Renal pelvis (tissue), 4 donors: ENCODE results near the gene CHST13. TPM values are rescaled to one million over a fixed set of nuclear protein-coding genes. Genes with fewer than 3 reads are reported as not detected.

Source experiments
- DNase-seq: peaks from one replicate; pipeline ENCODE4 v3.0.0-alpha.2; 2013
- polyA plus RNA-seq, 3 donors: library from polyadenylated mRNA; unstranded; fragments of 120-200 nt; gene quantifications; one replicate each; pipeline ENCODE4 v1.2.1, GENCODE V29; 2013; ENCODE audit not compliant: insufficient read length in 3 of 3

Gene CHST13
- polyA plus RNA-seq, 3 donors = 7.4 to 11.0 (median 8.1) TPM

DNA sequence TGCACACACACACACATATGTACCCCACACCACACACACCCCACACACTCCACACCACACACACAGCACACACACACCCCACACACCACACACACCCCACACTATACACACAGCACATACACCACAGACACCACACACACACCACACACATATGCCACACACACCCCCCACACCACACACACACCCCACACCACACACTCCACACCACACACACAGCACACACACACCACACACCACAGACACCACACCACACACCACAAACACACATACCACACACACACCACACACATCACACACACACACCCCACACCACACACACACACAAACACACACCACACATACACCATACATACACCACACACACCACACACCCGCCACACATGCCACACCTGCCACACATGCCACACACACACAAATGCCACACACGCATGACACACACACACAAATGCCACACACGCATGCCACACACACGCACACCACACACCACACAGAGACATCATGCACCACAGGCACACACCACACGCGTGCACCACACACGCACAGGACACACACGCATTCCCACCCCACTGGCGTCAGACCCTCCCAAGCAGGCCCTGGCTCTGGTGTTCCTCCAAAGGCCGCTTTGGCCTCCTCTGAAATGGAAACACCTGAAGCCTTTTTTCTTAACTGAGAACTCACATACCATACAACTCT is 15.7 kb downstream of the CHST13 start:
- DNase-seq = no peak

DNA sequence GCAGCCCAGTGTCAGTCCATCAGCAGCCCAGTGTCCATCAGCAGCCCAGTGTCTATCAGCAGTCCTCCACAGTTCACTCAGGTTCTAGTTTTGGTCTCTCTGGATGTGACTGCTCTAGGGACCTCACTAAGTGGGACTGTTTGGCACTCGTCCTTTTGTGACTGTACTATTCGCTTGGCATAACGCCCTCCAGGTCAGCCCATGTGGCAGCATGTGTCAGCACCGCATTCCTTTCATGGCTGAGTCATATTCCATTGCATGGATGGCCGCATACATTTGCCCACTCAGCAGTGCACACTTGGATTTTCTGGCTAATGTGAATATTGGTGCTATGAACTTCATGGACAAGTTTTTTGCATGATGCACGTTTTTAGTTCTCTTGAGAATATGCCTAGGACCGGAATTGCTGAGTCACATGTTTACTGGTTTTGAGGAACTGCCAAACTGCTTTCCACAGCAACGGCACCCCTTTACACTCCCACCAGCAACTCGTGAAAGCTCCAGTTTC is 16.4 kb downstream of the CHST13 start:
- DNase-seq = no peak

DNA sequence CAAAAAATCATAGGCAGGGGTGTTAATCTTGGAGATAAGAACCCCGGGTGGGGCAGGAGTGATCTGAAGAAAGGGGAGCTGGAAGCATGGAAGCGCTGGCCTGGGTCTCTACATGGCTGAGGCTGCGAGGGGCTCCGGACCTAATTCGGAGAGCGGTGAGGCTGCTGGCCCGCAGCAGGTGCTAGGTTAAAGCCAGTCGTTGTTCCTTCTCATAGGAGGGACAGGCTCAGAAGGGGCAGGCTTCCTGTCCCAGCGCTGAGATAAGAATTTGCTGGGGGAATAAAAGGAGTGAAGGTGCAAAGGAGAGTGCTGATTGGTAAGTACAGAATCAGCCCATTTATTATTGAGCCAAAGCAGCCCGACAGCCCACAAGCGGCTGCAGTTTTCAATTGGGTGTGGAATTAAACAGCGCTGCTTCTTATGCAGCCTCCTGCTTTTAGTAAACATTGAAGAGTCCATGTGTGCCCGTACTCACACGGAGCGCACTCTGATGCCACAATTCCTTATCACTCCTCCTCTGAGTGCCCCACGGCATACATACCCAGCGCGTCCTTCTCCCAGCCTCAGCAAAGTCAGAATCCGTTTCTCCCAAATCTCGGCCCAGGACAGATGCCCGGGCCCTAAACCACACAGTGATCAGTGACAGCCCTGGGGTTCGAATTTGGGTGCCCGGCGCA is 17.1 kb downstream of the CHST13 start:
- no peak for DNase-seq

DNA sequence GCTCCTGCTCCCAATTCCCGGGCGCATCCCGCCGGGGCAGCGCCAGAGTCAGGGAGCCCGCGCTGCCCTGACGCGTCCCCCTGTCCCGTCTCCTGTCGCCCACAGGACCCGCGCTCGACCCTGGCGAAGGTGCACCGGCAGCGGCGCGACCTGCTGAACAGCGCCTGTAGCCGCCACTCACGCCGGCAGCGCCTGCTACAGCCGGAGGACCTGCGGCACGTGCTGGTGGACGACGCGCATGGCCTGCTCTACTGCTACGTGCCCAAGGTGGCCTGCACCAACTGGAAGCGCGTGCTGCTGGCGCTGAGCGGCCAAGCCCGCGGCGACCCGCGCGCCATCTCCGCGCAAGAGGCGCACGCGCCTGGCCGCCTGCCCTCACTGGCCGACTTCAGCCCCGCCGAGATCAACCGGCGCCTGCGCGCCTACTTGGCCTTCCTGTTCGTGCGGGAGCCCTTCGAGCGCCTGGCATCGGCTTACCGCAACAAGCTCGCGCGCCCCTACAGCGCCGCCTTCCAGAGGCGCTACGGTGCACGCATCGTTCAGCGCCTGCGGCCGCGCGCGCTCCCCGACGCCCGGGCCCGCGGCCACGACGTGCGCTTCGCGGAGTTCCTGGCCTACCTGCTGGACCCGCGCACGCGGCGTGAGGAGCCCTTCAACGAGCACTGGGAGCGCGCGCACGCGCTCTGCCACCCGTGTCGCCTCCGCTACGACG is 17.8 kb downstream of the CHST13 start:
- DNase-seq = no peak

DNA sequence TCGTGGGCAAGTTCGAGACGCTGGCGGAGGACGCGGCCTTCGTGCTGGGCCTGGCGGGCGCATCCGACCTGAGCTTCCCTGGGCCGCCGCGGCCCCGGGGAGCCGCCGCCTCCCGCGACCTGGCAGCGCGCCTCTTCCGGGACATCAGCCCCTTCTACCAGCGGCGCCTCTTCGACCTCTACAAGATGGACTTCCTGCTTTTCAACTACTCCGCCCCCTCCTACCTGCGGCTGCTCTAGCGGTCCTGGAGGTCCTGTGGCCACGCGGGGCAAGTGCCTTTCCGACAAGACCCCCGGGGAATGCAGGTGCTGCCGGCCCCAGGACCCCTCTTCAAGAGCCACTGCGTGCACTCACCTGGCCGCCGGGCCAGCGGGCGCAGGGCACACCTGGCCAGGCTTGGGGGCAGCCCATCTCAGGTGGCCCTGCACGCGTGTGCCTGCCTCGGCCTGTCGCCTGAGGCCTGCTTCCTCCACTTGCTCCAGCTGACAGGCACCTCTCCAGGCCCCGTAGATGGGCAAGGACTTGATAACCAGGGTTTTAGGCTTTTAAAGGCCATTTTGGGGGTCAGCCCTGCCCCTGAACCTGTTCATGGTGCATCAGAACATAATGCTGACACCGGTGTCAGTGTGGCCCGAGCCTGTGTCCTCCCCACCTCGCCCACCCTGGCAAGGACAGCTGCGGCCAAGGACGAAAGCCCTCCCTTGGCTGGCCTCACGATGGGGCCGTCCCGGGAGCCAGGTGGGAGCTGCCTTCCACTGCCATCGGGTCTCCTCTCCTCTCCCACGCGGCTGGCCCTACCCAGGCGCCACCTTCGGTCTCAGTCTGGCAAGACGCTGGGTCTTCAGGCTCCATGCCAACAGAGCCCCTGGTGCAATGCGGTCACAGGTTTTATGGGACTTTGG is 18.6 kb downstream of the CHST13 start:
- DNase-seq = no peak

DNA sequence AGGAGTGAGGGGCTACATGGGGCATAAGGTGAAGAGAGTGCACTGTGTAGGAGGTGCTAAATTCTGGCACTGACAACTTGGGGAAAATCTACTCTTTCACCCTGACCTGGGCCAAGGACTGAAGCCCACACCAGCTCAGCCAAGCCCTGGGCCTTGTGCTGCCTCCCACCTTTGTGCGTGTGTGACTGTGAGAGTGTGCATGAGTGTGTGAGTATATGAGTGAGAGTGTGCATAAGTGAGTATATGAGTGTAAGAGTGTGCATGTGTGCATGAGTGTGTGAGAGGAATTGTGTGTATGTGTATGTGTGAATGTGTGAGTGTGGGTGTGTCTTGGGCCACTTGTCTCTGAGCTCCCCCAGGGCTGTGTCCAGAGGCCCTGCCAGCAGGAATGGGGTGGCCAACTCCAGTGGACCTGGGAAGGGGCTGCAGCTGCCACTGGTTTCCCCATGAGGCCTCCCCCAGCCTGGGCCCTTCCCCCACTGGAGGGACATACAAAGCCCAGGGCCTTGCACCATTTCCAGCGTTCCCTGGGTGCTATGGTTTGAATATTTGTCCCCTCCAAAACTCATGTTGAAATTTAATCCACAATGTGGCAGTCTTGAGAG is 19.6 kb downstream of the CHST13 start:
- DNase-seq = no peak

DNA sequence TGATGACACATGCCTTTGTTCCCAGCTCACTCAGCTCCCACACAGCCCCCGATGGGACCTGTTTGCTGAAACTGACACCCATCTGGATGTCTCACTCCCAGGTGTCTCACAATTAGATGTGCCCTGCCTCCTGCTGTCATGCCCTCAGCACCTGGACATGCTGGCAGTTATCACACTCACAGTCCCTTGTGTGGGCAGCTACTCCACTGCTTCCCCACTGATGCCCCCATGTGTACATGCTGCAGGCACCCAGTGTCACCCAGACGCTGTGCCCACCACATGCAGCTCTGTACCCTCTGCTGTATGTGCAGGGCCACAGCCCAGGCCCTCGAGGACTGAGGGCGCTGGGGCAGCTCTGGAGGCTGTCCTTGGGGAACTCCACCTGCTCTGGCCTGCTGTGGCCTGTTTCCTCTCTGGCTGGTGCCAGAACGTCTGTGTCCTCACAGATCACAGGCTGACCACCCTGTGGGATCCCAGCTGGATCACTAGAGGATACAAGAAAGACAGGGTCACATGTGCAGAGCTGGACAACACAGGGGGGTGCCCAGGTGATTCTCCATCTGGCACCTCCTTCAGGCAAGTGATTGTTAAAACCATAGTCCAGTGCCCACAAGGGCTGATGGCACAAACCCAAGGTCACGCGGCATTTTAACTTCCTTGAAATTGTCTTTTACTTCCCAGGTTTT is 20.8 kb downstream of the CHST13 start:
- DNase-seq = no peak

DNA sequence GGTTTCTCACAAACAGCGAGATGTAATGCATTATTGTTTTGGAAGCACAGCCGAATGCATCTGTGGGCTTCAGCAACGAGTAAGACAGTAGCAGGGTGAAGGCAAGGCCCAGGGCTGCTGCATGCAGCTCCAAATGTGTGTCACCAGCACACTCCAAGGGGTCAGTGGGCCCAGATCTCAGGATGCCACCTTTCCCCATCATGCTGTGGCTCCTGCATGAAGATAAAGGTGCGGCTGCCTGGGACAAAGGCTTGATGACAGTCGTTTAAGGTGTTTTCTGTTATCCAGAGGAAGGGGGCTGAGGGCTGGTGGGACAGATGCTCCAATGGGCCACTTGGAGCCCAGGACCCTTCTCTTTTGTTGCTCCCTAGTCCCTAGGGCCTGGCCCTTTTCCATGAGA is 21.6 kb downstream of the CHST13 start:
- no peak for DNase-seq

DNA sequence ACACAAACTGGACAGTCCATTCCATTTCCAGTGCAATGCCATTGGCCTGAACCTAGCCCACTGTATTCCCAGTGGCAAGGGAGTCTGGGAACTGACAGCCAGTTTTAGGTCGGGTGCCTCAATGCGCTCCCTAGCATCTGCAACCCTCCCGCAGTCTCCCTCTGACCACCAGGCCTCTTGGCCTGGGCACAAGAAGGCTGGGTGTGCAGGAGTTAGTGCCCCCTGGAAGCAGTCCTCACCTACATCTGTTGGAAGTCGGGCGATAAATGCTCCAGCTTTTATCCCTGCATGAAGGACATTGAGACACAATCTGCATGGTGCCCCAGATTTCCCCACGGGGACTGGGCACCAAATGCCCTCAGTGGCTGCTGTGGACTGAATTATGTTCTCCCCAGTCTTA is 22.1 kb downstream of the CHST13 start:
- DNase-seq = no peak

DNA sequence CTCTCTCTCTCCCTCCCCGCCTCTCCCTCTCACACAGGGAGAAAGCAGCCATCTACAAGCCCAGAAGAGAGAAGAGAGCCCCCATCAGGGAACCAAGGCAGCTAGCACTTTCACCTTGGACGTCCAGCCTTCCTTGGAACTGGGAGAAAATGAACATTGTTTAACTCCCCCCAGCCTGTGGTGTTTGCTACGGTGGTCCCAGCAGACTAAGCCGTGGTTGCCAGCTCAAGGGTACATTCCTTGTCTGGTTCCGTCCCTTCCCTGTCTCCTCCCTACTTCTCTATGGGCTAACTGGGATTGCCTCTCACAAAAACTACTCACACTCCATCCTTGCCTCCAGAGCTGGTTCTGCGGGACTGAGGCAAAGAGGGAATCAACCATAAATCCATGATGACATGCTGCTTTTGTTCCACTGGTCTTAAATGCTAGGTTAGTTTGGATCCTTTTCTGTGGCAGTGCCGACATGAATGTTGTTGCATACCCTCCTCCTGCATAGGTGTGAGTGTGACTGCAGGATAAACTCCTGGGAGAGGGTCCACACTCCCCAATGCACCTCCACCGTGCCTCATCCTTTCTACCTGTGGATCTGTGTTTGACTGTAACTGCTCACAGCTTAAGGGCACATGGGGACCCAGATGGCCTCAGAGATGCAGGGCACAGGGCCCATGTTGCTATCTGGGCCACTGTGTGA is 22.7 kb downstream of the CHST13 start:
- DNase-seq = no peak

DNA sequence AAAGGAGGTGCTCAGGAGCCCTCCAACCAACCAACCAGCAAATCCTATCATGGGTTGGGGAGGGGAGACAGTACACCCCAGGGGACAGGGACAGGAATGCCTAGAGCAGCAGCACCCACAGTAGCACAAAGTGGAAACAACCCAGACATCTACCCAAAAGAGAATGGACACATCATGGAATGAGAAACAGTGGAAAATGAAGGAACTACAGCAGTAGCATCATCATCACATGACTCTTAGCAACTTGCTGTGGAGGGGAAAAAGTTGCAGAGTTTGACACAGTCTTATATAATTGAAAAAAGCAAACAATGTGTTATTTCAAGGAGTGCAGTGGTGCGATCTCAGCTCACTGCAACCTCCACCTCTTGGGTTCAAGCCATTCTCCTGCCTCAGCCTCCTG is 23.8 kb downstream of the CHST13 start:
- DNase-seq = no peak

DNA sequence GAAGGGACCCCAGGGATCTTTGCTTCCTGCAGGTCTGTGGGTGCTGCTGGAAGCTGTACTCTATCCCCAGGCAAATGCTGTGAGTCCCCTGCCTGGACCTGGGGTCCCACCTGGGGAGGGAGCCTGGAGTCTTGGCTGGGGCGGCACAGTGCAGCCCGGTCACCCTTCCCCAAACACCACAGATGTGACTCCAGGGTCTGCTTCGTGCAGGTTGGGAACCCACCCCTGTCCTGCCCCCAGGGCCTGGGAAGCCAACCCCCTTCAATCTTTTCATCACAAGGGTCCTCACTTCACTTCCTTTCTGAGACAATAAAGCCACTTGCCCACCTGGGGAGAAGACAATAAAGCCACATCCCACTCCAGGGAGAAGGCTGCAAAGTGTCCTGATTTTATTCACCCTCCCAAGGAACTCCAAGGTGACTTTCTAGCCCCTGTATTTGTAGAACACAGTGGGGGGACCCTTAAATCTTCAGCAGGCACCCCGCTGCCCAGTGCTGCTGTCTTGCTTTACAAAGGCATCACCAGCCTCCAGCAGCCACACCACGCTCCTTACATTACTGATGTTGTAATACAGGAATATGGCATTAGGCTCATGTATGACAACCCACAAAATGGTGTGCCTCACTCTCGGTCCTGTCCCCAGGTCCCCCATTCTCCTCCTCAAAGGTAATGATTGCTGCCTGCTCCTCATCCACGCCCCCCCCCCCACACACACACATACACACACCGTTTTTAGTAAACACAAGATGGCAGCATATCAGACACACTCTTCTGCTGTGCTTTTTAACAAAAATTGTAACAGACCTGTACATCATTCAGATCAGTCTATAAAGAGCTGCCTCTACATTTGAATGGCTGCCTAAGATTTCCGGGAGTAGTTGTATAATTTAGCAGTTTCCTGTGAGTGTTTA is 24.9 kb downstream of the CHST13 start:
- DNase-seq = no peak

DNA sequence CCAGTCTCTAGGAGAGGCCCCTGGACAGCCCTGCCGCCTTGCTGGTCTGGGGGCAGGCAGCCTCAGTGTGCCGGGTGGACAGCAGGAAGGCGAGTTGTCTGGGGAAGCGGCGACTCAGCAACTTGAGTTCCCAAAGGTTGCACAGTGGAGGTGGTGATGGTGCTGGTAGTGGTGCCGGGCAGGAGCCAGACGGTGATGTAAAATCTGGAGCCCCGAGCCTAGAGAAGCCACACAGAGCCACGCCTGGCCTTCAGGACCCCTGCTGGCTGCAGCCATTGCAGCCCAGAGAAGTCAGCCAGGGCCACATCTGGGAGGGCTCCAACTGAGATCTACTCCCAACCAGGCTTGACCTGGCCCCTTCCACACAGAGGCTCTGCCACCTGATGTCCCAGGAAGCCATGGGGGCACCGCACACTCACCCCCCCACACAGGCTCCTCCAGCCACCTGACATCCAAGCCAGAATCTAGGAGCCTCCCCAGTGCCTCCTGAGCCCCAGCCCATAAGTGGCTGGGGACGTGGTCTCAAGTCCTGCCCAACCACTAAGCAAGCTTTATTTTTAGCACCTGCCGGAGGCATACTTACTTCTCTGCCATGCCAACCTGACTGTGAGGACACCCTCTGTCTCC is 26.0 kb downstream of the CHST13 start:
- no peak for DNase-seq

DNA sequence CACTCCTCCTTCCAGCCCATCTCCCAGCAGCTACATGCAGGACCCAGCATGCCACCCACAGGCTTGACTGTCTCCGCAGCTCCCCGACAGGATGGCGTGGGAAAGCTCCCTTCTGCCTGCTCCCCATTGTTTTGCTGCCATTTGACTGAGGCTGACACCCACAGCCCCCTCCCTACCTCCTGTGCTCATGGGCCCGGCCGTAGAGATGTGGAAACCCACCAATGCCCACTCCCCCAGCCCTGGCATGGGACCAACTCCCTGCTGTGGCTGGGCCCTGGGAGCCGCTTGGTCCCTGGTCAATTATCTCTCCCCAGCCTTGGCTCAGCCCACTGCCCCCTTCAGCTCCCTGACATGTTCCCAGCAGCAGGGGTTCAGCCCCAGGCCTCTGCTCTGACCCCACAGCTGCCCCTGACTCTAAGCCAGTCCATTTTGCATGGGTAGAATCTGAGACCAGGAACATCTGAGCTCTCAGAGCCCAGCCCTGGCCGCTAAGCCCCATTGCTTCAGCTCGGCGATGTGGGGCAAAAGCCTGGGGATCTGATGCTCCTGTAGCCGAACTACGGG is 26.6 kb downstream of the CHST13 start:
- no peak for DNase-seq

DNA sequence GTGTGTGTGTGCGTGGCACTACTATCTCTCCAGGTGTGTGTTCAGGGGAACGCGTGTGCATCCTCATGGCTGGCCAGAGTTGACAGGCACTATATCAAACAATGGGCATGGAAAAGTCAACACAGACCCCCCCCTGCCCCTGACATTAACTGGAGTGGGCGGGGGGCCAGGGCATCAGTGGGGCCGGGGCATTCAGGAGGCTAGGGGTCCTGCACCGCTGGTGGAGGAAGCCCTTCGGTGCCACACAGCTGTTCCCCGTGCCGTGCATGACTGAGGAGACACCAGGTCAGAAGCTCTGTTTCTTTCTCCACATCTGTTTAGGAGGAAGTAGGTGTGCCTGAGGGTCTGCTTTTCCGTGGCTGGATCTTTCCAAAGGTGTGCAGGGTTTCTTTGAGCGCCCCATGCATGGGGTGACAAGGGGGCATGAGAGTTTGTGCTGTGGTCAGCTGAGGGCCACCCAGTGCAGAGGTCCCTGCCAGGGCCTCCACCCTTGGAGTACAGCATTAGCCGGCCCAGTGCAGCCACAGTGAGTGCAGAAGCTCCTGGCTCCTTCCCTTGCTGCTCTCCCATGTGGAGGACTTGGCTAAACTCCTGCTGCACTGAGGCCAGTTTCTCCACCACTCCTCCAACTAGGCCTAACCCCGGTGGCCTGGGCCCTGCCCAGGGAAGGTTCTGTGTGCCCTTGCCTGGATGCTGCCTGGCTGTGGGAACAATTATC is 27.3 kb downstream of the CHST13 start:
- DNase-seq = no peak

DNA sequence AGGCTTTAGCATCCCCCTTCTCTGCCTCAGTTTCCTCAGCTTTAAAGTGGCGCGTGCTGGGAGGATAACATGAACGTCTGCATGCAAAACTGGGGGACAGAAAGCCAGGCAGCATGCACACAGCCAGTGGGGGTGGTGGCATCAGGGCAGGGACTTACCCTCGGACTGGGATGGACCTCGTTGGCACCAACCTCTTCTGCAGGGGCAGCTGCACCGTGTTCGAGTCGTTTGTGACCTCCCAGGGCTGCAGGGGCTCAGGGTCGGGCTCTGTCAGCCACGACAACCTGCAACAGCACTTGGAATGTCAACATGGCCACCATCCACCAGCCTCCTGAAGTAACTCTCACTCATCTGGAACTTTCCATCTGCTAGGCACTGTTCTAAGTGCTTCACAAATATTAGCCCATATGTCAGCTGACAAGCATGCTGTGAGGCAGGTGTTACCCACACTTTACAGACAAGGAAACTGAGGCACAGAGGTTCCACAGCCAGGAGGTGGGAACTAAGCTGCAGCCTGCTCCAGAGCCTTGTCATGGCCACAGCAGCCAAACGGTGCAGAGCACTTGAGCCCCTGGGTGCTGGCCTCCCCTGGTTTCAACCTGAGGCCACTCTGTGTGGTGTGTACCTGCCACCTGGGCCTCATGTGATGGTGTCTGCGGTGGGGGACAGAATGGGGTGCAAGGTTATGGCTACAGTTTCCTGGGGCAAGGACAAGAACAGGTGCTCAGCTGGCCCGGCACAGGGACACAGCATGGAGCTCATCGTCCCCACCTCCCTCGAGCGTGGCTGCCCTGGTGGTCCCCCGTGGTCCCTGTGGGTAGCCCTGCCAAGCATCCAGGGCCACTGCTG is 28.1 kb downstream of the CHST13 start:
- DNase-seq = no peak
